ENCODE measurements around the gene SORCS2.

GRCh38 chr4:7557456-7557855 lies 365.1 kb downstream of the SORCS2 start:
- TF ChIP-seq POLR2A (IDR thresholded peaks at IDR 0.05; ENCODE audit: low read length) (no peak), GATA1 (IDR thresholded peaks at IDR 0.05; ENCODE audit: low read depth, low read length) (no peak)
